Body of pancreas (tissue), 4 donors: ENCODE data around the gene CEP162. TPM values are rescaled to one million over a fixed set of nuclear protein-coding genes. Genes with fewer than 3 reads are reported as not detected.
"Not testable (repeated sequence)": the region's sequence is repeated elsewhere in the genome, so short reads cannot be mapped to it uniquely, and the experiment has no call there.

Experiments used
- ATAC-seq: fragments of 150-250 bp; one replicate; pipeline ENCODE4 v1.9.1; 2016
- DNase-seq, 4 donors: peaks; one replicate each; pipeline ENCODE4 v3.0.0-alpha.2; 2019
- H3K27ac ChIP-seq, 4 donors: fragments of 200-600 bp; sonication (generic); 1 replicate in 3 of 4; 2 replicates in 1 of 4; pipeline versions ENCODE4 v1.5.1 to v1.6.1; 2016 to 2019; ENCODE audit warnings: mild to moderate bottlenecking in 1 of 4, mixed read lengths in 1 of 4, moderate library complexity in 1 of 4
- H3K27me3 ChIP-seq, 2 donors: fragments of 200-600 bp; sonication (generic); one replicate each; pipeline ENCODE4 v1.6.0; 2016; ENCODE audit warnings: mild to moderate bottlenecking in 1 of 2
- H3K36me3 ChIP-seq, 2 donors: fragments of 200-600 bp; sonication (generic); replicated peaks in 1 of 2; 2 replicates each; pipeline ENCODE4 v1.5.1; 2016; ENCODE audit warnings: low read depth in 2 of 2; ENCODE audit not compliant: insufficient read depth in 1 of 2
- H3K4me1 ChIP-seq: fragments of 200-600 bp; sonication (generic); one replicate; pipeline ENCODE4 v1.6.0; 2016
- H3K4me3 ChIP-seq, 2 donors: fragments of 200-600 bp; sonication (generic); 1 replicate in 1 of 2; 2 replicates in 1 of 2; pipeline ENCODE4 v1.5.1; 2016 to 2019
- H3K9me3 ChIP-seq, 3 donors: fragments of 200-600 bp; sonication (generic); 1 replicate in 2 of 3; 2 replicates in 1 of 3; pipeline ENCODE4 v1.5.1; 2016
- CTCF ChIP-seq, 7 experiments: fragments of 450-650 bp in 4 of 7; fragments of 200-600 bp in 3 of 7; sonication (generic) in 3 of 7; IDR thresholded peaks; one replicate each; pipeline ENCODE4 v1.5.1; 2016 to 2019; ENCODE audit warnings: antibody characterized with exemption in 7 of 7
- POLR2A ChIP-seq, 3 donors: fragments of 450-650 bp; IDR thresholded peaks; one replicate each; pipeline ENCODE4 v1.6.1; 2016; ENCODE audit warnings: antibody characterized with exemption in 3 of 3, mild to moderate bottlenecking in 2 of 3
- WGBS, 2 donors: methylation state at CpG; one replicate each; pipeline ENCODE4 v1.1.5; 2017; 5-methylcytosine and 5-hydroxymethylcytosine counted together
- intact Hi-C: fragments of 100-400 bp; cut with DNase I; formaldehyde crosslinking; loops from one replicate; pipeline ENCODE4 v1.15.1; 2023
- total RNA-seq, 2 donors: library from RNA; depleted of rRNA; stranded (reverse); fragments of >200 nt; gene quantifications; one replicate each; pipeline ENCODE4 v1.1.0, GENCODE V29; 2016

CEP162 gene
- total RNA-seq, 2 donors from 2014 or later: 3.0 to 9.6 TPM

GRCh38 chr6:84222426-84222825 is 5.0 kb downstream of the CEP162 start:
- no peak for TF ChIP-seq CTCF (IDR thresholded peaks at IDR 0.05)
- no peak for TF ChIP-seq POLR2A (IDR thresholded peaks at IDR 0.05)
- no peaks in the 10 kb centered on the region for H3K36me3 ChIP-seq
- no peak overlapping the region for H3K4me3 ChIP-seq
- H3K27me3 ChIP-seq: no peaks in the 10 kb centered on the region
- DNase-seq: no peak
- ATAC-seq: no peak
- H3K27ac ChIP-seq: no peak overlapping the region
- no peaks in the 10 kb centered on the region for H3K9me3 ChIP-seq
- 71 to 76% methylated on average over 4 of the region's 4 CpGs for WGBS, 2 donors
- peaks cover 9% of the 10 kb centered on the region for H3K4me1 ChIP-seq
- intact Hi-C loops: loop anchor here (5.0 kb wide), 1 partner anchor 335 kb away; no protein-coding TSS in a partner anchor

- no peak overlapping the region for H3K4me3 ChIP-seq
- H3K27me3 ChIP-seq: no peaks in the 10 kb centered on the region
- H3K4me1 ChIP-seq: no peaks in the 10 kb centered on the region
- ATAC-seq: no peak
- H3K27ac ChIP-seq: no peak overlapping the region
- TF ChIP-seq POLR2A (IDR thresholded peaks at IDR 0.05) (no peak), CTCF (IDR thresholded peaks at IDR 0.05) (peak; percentile 8 to 46 (median 38))
- intact Hi-C loops: loop anchor here (5.0 kb wide), 1 partner anchor 334 kb away; no protein-coding TSS in a partner anchor
- no peaks in the 10 kb centered on the region for H3K9me3 ChIP-seq
- DNase-seq: no peak
- WGBS, 2 donors: 55 to 62% methylated on average over 3 of the region's 3 CpGs
- no peaks in the 10 kb centered on the region for H3K36me3 ChIP-seq
Measured at GRCh38 chr6:84220809-84221409, 6.5 kb downstream of the CEP162 start.

- Histone ChIP-seq H3K27ac (no peak overlapping the region), H3K4me1 (no peaks in the 10 kb centered on the region), H3K4me3 (no peak overlapping the region), H3K27me3 (no peaks in the 10 kb centered on the region), H3K36me3 (no peaks in the 10 kb centered on the region), H3K9me3 (no peaks in the 10 kb centered on the region)
- TF ChIP-seq CTCF (IDR thresholded peaks at IDR 0.05): no peak
- no peak for TF ChIP-seq POLR2A (IDR thresholded peaks at IDR 0.05)
- DNase-seq (no peak), ATAC-seq (no peak)
- intact Hi-C loops: no loop called here
- WGBS, 2 donors: 79 to 85% methylated on average over 3 of the region's 3 CpGs
Measured at GRCh38 chr6:84218091-84218490, 9.4 kb downstream of the CEP162 start.

- Histone ChIP-seq H3K4me3 (no peak overlapping the region), H3K9me3 (no peaks in the 10 kb centered on the region), H3K27me3 (no peaks in the 10 kb centered on the region), H3K4me1 (no peaks in the 10 kb centered on the region), H3K27ac (no peak overlapping the region), H3K36me3 (peaks cover 0 to 4% of the 10 kb centered on the region in 2 donors)
- no peak for ATAC-seq
- 71 to 97% methylated on average over 1 of the region's 1 CpG for WGBS, 2 donors
- no peak for DNase-seq
- no peak for TF ChIP-seq POLR2A (IDR thresholded peaks at IDR 0.05)
- TF ChIP-seq CTCF (IDR thresholded peaks at IDR 0.05): no peak
- intact Hi-C loops: no loop called here
Measured at GRCh38 chr6:84213217-84213616, 14.2 kb downstream of the CEP162 start.

- no peak for ATAC-seq
- WGBS, 2 donors: 82 to 95% methylated on average over 3 of the region's 3 CpGs
Measured at GRCh38 chr6:84204011-84204410, 23.4 kb downstream of the CEP162 start.

GRCh38 chr6:84199987-84200386 is 27.5 kb downstream of the CEP162 start:
- ATAC-seq, H3K4me1 ChIP-seq, intact Hi-C loops, H3K27ac ChIP-seq, DNase-seq, H3K36me3 ChIP-seq, H3K9me3 ChIP-seq, H3K4me3 ChIP-seq, H3K27me3 ChIP-seq: not testable (repeated sequence)
- WGBS, 2 donors: 92 to 95% methylated on average over 6 of the region's 6 CpGs

More at GRCh38 chr6:84204011-84204410, 23.4 kb downstream of the CEP162 start:
- H3K36me3 ChIP-seq: no peaks in the 10 kb centered on the region
- no peak overlapping the region for H3K4me3 ChIP-seq
- H3K4me1 ChIP-seq: no peaks in the 10 kb centered on the region
- DNase-seq: no peak
- H3K9me3 ChIP-seq: no peaks in the 10 kb centered on the region
- H3K27ac ChIP-seq: no peak overlapping the region
- H3K27me3 ChIP-seq: no peaks in the 10 kb centered on the region
- intact Hi-C loops: no loop called here
- TF ChIP-seq CTCF (IDR thresholded peaks at IDR 0.05) (no peak), POLR2A (IDR thresholded peaks at IDR 0.05) (no peak)
